Neural cell (in vitro differentiated cells): ENCODE measurements around the gene ITGAL. TPM values are rescaled to one million over a fixed set of nuclear protein-coding genes. Genes with fewer than 3 reads are reported as not detected.

ENCODE experiments used
- H2AFZ ChIP-seq: fragments of 200-600, 300-800 bp; sonication (generic), shearing (Covaris generic); 2 replicates; pipeline ENCODE4 v1.6.0; 2014; ENCODE audit warnings: low read depth, mild to moderate bottlenecking, antibody characterized with exemption, low read length, moderate library complexity
- H3F3A ChIP-seq: fragments of 200-600 bp; shearing (Covaris generic); 2 replicates; pipeline ENCODE4 v1.6.1; 2016; ENCODE audit warnings: mild to moderate bottlenecking, moderate library complexity, mixed read lengths, antibody characterized with exemption, low read length; ENCODE audit not compliant: insufficient read depth, poor library complexity, severe bottlenecking
- H3K27ac ChIP-seq: fragments of 200-600, 300-800 bp; sonication (generic), shearing (Covaris generic); 2 replicates; pipeline ENCODE4 v1.5.1; 2014; ENCODE audit warnings: mild to moderate bottlenecking, low read length, moderate library complexity
- H3K27me3 ChIP-seq: fragments of 300-800, 200-600 bp; sonication (generic), shearing (Covaris generic); 2 replicates; pipeline ENCODE4 v1.6.0; 2014; ENCODE audit warnings: mild to moderate bottlenecking, low read depth, low read length, moderate library complexity; ENCODE audit not compliant: insufficient read depth
- H3K36me3 ChIP-seq: fragments of 300-800, 200-600 bp; sonication (generic), shearing (Covaris generic); 2 replicates; pipeline ENCODE4 v1.5.1; 2014; ENCODE audit warnings: mild to moderate bottlenecking, antibody characterized with exemption, low read length, moderate library complexity; ENCODE audit not compliant: insufficient read depth
- H3K4me2 ChIP-seq: fragments of 300-800, 200-600 bp; sonication (generic), shearing (Covaris generic); 2 replicates; pipeline ENCODE4 v1.6.0; 2014; ENCODE audit warnings: mild to moderate bottlenecking, low read length
- H3K4me3 ChIP-seq: fragments of 300-800, 200-600 bp; sonication (generic), shearing (Covaris generic); 2 replicates; pipeline ENCODE4 v1.5.1; 2014; ENCODE audit warnings: mild to moderate bottlenecking, low read length, moderate library complexity
- H3K79me2 ChIP-seq: fragments of 200-600 bp; shearing (Covaris generic); replicated peaks from 2 replicates; pipeline ENCODE4 v1.6.0; 2014; ENCODE audit warnings: mild to moderate bottlenecking, low read length, moderate library complexity; ENCODE audit not compliant: insufficient read depth
- H3K9ac ChIP-seq: fragments of 300-800, 200-600 bp; sonication (generic), shearing (Covaris generic); 2 replicates; pipeline ENCODE4 v1.6.1; 2016; ENCODE audit warnings: mild to moderate bottlenecking, low read length, mixed read lengths
- H3K9me2 ChIP-seq: fragments of 200-600 bp; shearing (Covaris generic); 2 replicates; pipeline ENCODE4 v1.6.1; 2016; ENCODE audit warnings: mild to moderate bottlenecking, low read length, mixed read lengths; ENCODE audit not compliant: insufficient read depth
- H3K9me3 ChIP-seq: fragments of 200-600, 300-800 bp; sonication (generic), shearing (Covaris generic); 2 replicates; pipeline ENCODE4 v1.6.1; 2016; ENCODE audit warnings: mild to moderate bottlenecking, mixed run types, low read length, moderate library complexity, mixed read lengths
- H4K20me1 ChIP-seq: fragments of 200-600 bp; shearing (Covaris generic); 2 replicates; pipeline ENCODE4 v1.6.1; 2016; ENCODE audit warnings: mild to moderate bottlenecking, mixed run types; ENCODE audit not compliant: insufficient read depth
- EP300 ChIP-seq: fragments of 450-650 bp; conservative IDR thresholded peaks from 2 replicates; pipeline ENCODE4 v1.6.1; 2014; ENCODE audit warnings: antibody characterized with exemption, mild to moderate bottlenecking, moderate library complexity; ENCODE audit not compliant: poor library complexity, severe bottlenecking
- EZH2 ChIP-seq: fragments of 200-600, 300-800 bp; shearing (Covaris generic), sonication (generic); IDR thresholded peaks from 2 replicates; pipeline ENCODE4 v1.6.1; 2014; ENCODE audit warnings: antibody characterized with exemption, low read length, borderline replicate concordance, mild to moderate bottlenecking; ENCODE audit not compliant: insufficient read depth, poor library complexity, severe bottlenecking
- MXI1 ChIP-seq: fragments of 450-650 bp; conservative IDR thresholded peaks from 2 replicates; pipeline ENCODE4 v1.6.1; 2014; ENCODE audit warnings: antibody characterized with exemption, mild to moderate bottlenecking; ENCODE audit not compliant: poor library complexity, severe bottlenecking
- POLR2AphosphoS5 ChIP-seq: IDR thresholded peaks from 2 replicates; pipeline ENCODE4 v1.6.1; 2012
- RAD21 ChIP-seq: fragments of 450-650 bp; conservative IDR thresholded peaks from 2 replicates; pipeline ENCODE4 v1.6.1; 2014; ENCODE audit warnings: antibody characterized with exemption, mild to moderate bottlenecking, moderate library complexity
- SMC3 ChIP-seq: fragments of 450-650 bp; conservative IDR thresholded peaks from 2 replicates; pipeline ENCODE4 v1.6.1; 2014; ENCODE audit warnings: antibody characterized with exemption, mild to moderate bottlenecking, moderate library complexity; ENCODE audit not compliant: poor library complexity
- TAF1 ChIP-seq: IDR thresholded peaks from 2 replicates; pipeline ENCODE4 v1.6.1; 2012; ENCODE audit warnings: low read depth
- polyA plus RNA-seq: library from polyadenylated mRNA; depleted of rRNA; stranded (reverse); fragments of >200 nt; gene quantifications from 2 replicates; pipeline ENCODE4 v1.2.3, GENCODE V29; 2014
- TF ChIP-seq, protein P1 (sequence below): fragments of 450-650 bp; IDR thresholded peaks from 2 replicates; pipeline ENCODE4 v1.5.1; 2014; ENCODE audit warnings: antibody characterized with exemption, mild to moderate bottlenecking, moderate library complexity; ENCODE audit not compliant: poor library complexity, severe bottlenecking
- TF ChIP-seq, protein P2 (sequence below): IDR thresholded peaks from 2 replicates; pipeline ENCODE4 v1.6.1; 2012; ENCODE audit warnings: borderline replicate concordance

Gene ITGAL
- polyA plus RNA-seq, 1 donor from 2014 or later = not detected

DNA sequence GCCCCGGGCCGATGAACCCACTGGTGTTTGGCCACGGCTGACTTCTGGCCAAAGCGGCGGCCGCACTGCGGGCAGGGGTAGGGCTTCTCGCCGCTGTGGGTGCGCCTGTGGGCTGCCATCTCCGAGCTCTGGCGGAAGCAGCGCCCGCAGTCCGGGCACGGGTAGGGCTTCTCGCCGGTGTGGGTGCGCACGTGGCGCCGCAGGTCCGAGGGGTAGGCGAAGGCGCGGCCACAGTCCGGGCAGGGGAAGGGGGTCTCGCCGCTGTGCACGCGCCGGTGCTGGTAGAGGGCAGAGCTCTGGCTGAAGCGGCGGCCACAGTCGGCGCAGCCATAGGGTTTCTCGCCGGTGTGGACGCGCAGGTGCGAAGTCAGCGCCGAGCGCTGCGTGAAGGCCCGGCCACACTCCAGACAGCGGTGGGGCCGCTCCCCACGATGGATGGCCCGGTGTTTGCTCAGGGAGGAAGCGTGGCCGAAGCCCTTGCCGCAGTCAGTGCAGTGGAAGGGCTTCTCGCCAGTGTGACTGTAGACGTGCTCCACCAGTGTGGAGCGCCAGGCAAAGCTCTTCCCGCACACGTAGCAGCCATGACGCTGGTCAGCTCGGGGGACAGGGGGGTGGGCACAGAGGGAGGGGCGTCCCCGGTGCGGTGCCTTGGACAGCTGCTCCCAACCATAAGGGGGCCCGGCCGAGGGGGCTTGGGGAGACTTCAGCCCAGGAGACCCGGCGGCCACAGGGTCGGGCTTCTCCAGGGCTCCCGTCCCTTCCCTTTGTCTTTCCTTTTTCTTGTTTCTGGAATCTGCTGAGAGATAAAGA lies 83.0 kb downstream of the ITGAL start:
- no peaks in the 10 kb centered on the region for H3F3A ChIP-seq
- peaks cover 7% of the 10 kb centered on the region for H3K79me2 ChIP-seq
- TF ChIP-seq, protein P1, sequence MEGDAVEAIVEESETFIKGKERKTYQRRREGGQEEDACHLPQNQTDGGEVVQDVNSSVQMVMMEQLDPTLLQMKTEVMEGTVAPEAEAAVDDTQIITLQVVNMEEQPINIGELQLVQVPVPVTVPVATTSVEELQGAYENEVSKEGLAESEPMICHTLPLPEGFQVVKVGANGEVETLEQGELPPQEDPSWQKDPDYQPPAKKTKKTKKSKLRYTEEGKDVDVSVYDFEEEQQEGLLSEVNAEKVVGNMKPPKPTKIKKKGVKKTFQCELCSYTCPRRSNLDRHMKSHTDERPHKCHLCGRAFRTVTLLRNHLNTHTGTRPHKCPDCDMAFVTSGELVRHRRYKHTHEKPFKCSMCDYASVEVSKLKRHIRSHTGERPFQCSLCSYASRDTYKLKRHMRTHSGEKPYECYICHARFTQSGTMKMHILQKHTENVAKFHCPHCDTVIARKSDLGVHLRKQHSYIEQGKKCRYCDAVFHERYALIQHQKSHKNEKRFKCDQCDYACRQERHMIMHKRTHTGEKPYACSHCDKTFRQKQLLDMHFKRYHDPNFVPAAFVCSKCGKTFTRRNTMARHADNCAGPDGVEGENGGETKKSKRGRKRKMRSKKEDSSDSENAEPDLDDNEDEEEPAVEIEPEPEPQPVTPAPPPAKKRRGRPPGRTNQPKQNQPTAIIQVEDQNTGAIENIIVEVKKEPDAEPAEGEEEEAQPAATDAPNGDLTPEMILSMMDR = no peak
- TF ChIP-seq EP300 (no peak), TAF1 (no peak), MXI1 (no peak), POLR2AphosphoS5 (no peak), RAD21 (no peak)
- TF ChIP-seq, protein P2, sequence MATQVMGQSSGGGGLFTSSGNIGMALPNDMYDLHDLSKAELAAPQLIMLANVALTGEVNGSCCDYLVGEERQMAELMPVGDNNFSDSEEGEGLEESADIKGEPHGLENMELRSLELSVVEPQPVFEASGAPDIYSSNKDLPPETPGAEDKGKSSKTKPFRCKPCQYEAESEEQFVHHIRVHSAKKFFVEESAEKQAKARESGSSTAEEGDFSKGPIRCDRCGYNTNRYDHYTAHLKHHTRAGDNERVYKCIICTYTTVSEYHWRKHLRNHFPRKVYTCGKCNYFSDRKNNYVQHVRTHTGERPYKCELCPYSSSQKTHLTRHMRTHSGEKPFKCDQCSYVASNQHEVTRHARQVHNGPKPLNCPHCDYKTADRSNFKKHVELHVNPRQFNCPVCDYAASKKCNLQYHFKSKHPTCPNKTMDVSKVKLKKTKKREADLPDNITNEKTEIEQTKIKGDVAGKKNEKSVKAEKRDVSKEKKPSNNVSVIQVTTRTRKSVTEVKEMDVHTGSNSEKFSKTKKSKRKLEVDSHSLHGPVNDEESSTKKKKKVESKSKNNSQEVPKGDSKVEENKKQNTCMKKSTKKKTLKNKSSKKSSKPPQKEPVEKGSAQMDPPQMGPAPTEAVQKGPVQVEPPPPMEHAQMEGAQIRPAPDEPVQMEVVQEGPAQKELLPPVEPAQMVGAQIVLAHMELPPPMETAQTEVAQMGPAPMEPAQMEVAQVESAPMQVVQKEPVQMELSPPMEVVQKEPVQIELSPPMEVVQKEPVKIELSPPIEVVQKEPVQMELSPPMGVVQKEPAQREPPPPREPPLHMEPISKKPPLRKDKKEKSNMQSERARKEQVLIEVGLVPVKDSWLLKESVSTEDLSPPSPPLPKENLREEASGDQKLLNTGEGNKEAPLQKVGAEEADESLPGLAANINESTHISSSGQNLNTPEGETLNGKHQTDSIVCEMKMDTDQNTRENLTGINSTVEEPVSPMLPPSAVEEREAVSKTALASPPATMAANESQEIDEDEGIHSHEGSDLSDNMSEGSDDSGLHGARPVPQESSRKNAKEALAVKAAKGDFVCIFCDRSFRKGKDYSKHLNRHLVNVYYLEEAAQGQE = no peak
- no peaks in the 10 kb centered on the region for H3K9me3 ChIP-seq
- H3K36me3 ChIP-seq = no peaks in the 10 kb centered on the region
- H3K9me2 ChIP-seq = no peaks in the 10 kb centered on the region
- no peak overlapping the region for H3K9ac ChIP-seq
- H2AFZ ChIP-seq = no peak overlapping the region
- H3K27ac ChIP-seq = no peak overlapping the region
- no peaks in the 10 kb centered on the region for H3K27me3 ChIP-seq
- H3K4me3 ChIP-seq = no peak overlapping the region
- no peaks in the 10 kb centered on the region for H4K20me1 ChIP-seq
- no peak overlapping the region for H3K4me2 ChIP-seq

DNA sequence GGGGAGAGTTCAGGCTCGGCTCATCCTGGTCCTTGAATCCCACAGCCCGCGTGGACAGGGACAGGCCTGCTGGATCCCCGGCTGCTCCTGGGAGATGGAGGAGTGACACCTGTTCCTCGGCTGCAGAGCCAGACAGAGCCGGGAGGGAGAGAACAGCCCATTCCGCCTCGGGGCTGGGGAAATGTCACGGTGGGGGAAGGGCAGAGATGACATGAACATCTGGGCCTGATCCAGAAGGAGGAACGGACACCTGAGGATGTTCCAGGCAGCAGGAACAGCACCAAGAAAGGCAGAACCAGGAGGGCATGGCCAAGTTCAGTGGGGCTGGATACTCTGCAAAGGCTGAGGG lies 83.6 kb downstream of the ITGAL start:
- H3K27ac ChIP-seq = no peak overlapping the region
- H4K20me1 ChIP-seq = no peaks in the 10 kb centered on the region

More for the DNA sequence above, 83.6 kb downstream of the ITGAL start:
- TF ChIP-seq RAD21 (no peak), POLR2AphosphoS5 (no peak), EZH2 (no peak), SMC3 (no peak), TAF1 (no peak), EP300 (no peak), MXI1 (no peak)
- TF ChIP-seq, protein P1 = no peak
- TF ChIP-seq, protein P2 = no peak
- Histone ChIP-seq H3K9ac (no peak overlapping the region), H3K27me3 (no peaks in the 10 kb centered on the region), H3K9me3 (no peaks in the 10 kb centered on the region), H2AFZ (no peak overlapping the region), H3F3A (no peaks in the 10 kb centered on the region), H3K4me2 (no peak overlapping the region), H3K79me2 (peaks cover 7% of the 10 kb centered on the region), H3K9me2 (no peaks in the 10 kb centered on the region), H3K4me3 (no peak overlapping the region), H3K36me3 (no peaks in the 10 kb centered on the region)
